Mucosa of rectum (tissue), 2 donors: ENCODE results near the gene SERPINC1.
"Not testable (repeated sequence)": the region's sequence is repeated elsewhere in the genome, so short reads cannot be mapped to it uniquely, and the experiment has no call there.

Source experiments
- H3K27ac ChIP-seq, 2 donors: one replicate each; pipeline ENCODE4 v1.7.0; 2013; ENCODE audit warnings: inconsistent platforms in 2 of 2, low read depth in 2 of 2, low read length in 2 of 2
- H3K27me3 ChIP-seq, 2 donors: one replicate each; pipeline ENCODE4 v1.7.0; 2013; ENCODE audit warnings: low read length in 2 of 2; ENCODE audit not compliant: control insufficient read depth in 2 of 2, insufficient read depth in 2 of 2
- H3K36me3 ChIP-seq, 2 donors: one replicate each; pipeline ENCODE4 v1.7.0; 2013; ENCODE audit warnings: low read length in 2 of 2; ENCODE audit not compliant: control insufficient read depth in 2 of 2, insufficient read depth in 2 of 2
- H3K4me1 ChIP-seq, 2 donors: one replicate each; pipeline ENCODE4 v1.7.0; 2013; ENCODE audit warnings: low read length in 2 of 2, mild to moderate bottlenecking in 1 of 2; ENCODE audit not compliant: control insufficient read depth in 2 of 2, insufficient read depth in 2 of 2
- H3K4me3 ChIP-seq, 2 donors: one replicate each; pipeline ENCODE4 v1.7.0; 2013; ENCODE audit warnings: low read length in 2 of 2
- H3K9ac ChIP-seq, 2 donors: one replicate each; pipeline ENCODE4 v1.7.0; 2013; ENCODE audit warnings: low read length in 2 of 2, low read depth in 1 of 2, mild to moderate bottlenecking in 1 of 2
- H3K9me3 ChIP-seq, 2 donors: one replicate each; pipeline ENCODE4 v1.7.0; 2013; ENCODE audit warnings: low read length in 2 of 2; ENCODE audit not compliant: control insufficient read depth in 2 of 2
- donor health status: healthy.
- donor health status: Normal muscosa, but diverticular disease.

The SERPINC1 gene

GRCh38 chr1:173917149-173917548 lies at the start of gene SERPINC1:
TSS of gene SERPINC1 (minus strand) at chr1:173917327. CDS start at chr1:173917259, 68 bp downstream.
- no peak within 1 kb of the TSS for H3K4me3 ChIP-seq
- H3K9ac ChIP-seq = no peak within 1 kb of the TSS
- no peaks in the 10 kb centered on the region for H3K27me3 ChIP-seq
- no peaks in the 10 kb centered on the region for H3K4me1 ChIP-seq
- no peaks in the 10 kb centered on the region for H3K36me3 ChIP-seq
- no peak within 1 kb of the TSS for H3K27ac ChIP-seq
- H3K9me3 ChIP-seq = no peaks in the 10 kb centered on the region

GRCh38 chr1:173965896-173966295 lies 48.8 kb upstream of the SERPINC1 start:
- H3K36me3 ChIP-seq = peaks cover 62 to 73% of the 10 kb centered on the region in 2 donors
- not testable (repeated sequence) for H3K27me3 ChIP-seq, H3K4me1 ChIP-seq, H3K4me3 ChIP-seq, H3K27ac ChIP-seq, H3K9ac ChIP-seq, H3K9me3 ChIP-seq

GRCh38 chr1:173963477-173963876 lies 46.4 kb upstream of the SERPINC1 start:
- Histone ChIP-seq H3K4me1 (no peaks in the 10 kb centered on the region), H3K4me3 (no peak overlapping the region), H3K27ac (no peak overlapping the region), H3K36me3 (peaks cover 57 to 70% of the 10 kb centered on the region in 2 donors), H3K9ac (no peak overlapping the region), H3K9me3 (no peaks in the 10 kb centered on the region), H3K27me3 (no peaks in the 10 kb centered on the region)

GRCh38 chr1:173960625-173961024 lies 43.5 kb upstream of the SERPINC1 start:
- H3K27ac ChIP-seq = no peak overlapping the region
- H3K4me1 ChIP-seq = no peaks in the 10 kb centered on the region
- H3K4me3 ChIP-seq = no peak overlapping the region
- no peak overlapping the region for H3K9ac ChIP-seq
- no peaks in the 10 kb centered on the region for H3K27me3 ChIP-seq
- H3K36me3 ChIP-seq = peaks cover 55 to 61% of the 10 kb centered on the region in 2 donors
- H3K9me3 ChIP-seq = no peaks in the 10 kb centered on the region

GRCh38 chr1:173954179-173954578 lies 37.1 kb upstream of the SERPINC1 start:
- Histone ChIP-seq H3K4me1 (no peaks in the 10 kb centered on the region), H3K27me3 (no peaks in the 10 kb centered on the region), H3K4me3 (no peak overlapping the region), H3K9me3 (no peaks in the 10 kb centered on the region), H3K9ac (no peak overlapping the region), H3K36me3 (peaks cover 48 to 51% of the 10 kb centered on the region in 2 donors), H3K27ac (no peak overlapping the region)

- H3K27me3 ChIP-seq = no peaks in the 10 kb centered on the region
- no peaks in the 10 kb centered on the region for H3K9me3 ChIP-seq
- H3K9ac ChIP-seq = no peak overlapping the region
- peaks cover 66 to 68% of the 10 kb centered on the region in 2 donors for H3K36me3 ChIP-seq
- no peaks in the 10 kb centered on the region for H3K4me1 ChIP-seq
- no peak overlapping the region for H3K4me3 ChIP-seq
- H3K27ac ChIP-seq = no peak overlapping the region
Measured at GRCh38 chr1:173948594-173948993, 31.5 kb upstream of the SERPINC1 start.

- H3K4me3 ChIP-seq = no peak overlapping the region
- peaks cover 72 to 74% of the 10 kb centered on the region in 2 donors for H3K36me3 ChIP-seq
- H3K9me3 ChIP-seq = no peaks in the 10 kb centered on the region
Measured at GRCh38 chr1:173946380-173946921, 29.3 kb upstream of the SERPINC1 start.

GRCh38 chr1:173937062-173937461 lies 19.9 kb upstream of the SERPINC1 start:
- no peaks in the 10 kb centered on the region for H3K9me3 ChIP-seq
- no peak overlapping the region for H3K27ac ChIP-seq
- H3K9ac ChIP-seq = no peak overlapping the region
- no peak overlapping the region for H3K4me3 ChIP-seq
- no peaks in the 10 kb centered on the region for H3K27me3 ChIP-seq
- no peaks in the 10 kb centered on the region for H3K4me1 ChIP-seq
- peaks cover 54 to 60% of the 10 kb centered on the region in 2 donors for H3K36me3 ChIP-seq

More at GRCh38 chr1:173946380-173946921, 29.3 kb upstream of the SERPINC1 start:
- no peaks in the 10 kb centered on the region for H3K4me1 ChIP-seq
- no peak overlapping the region for H3K9ac ChIP-seq
- no peak overlapping the region for H3K27ac ChIP-seq
- no peaks in the 10 kb centered on the region for H3K27me3 ChIP-seq

GRCh38 chr1:173934440-173934839 lies 17.3 kb upstream of the SERPINC1 start:
- no peak overlapping the region for H3K9ac ChIP-seq

GRCh38 chr1:173930541-173930940 lies 13.4 kb upstream of the SERPINC1 start:
- not testable (repeated sequence) for H3K27ac ChIP-seq, H3K4me1 ChIP-seq

More at GRCh38 chr1:173934440-173934839, 17.3 kb upstream of the SERPINC1 start:
- Histone ChIP-seq H3K4me1 (no peaks in the 10 kb centered on the region), H3K36me3 (peaks cover 40 to 41% of the 10 kb centered on the region in 2 donors), H3K9me3 (no peaks in the 10 kb centered on the region), H3K4me3 (no peak overlapping the region), H3K27ac (no peak overlapping the region), H3K27me3 (no peaks in the 10 kb centered on the region)

More at GRCh38 chr1:173930541-173930940, 13.4 kb upstream of the SERPINC1 start:
- H3K27me3 ChIP-seq, H3K9ac ChIP-seq, H3K9me3 ChIP-seq, H3K4me3 ChIP-seq: not testable (repeated sequence)
- peaks cover 20% of the 10 kb centered on the region in 2 donors for H3K36me3 ChIP-seq
